Peyer's patch (tissue), 4 donors: Measurements from ENCODE around the gene AIF1L.

Source experiments
- POLR2A ChIP-seq, 2 donors: fragments of 450-650 bp; IDR thresholded peaks; one replicate each; pipeline ENCODE4 v1.5.1; 2017; ENCODE audit warnings: antibody characterized with exemption in 2 of 2, mild to moderate bottlenecking in 2 of 2, moderate library complexity in 2 of 2
- TF ChIP-seq, protein P1 (sequence below), 6 experiments: fragments of 450-650 bp in 4 of 6; fragments of 200-600 bp in 2 of 6; sonication (generic) in 1 of 6; IDR thresholded peaks; one replicate each; pipeline ENCODE4 v1.5.1; 2017 to 2019; ENCODE audit warnings: antibody characterized with exemption in 6 of 6, mild to moderate bottlenecking in 3 of 6, moderate library complexity in 1 of 6

DNA sequence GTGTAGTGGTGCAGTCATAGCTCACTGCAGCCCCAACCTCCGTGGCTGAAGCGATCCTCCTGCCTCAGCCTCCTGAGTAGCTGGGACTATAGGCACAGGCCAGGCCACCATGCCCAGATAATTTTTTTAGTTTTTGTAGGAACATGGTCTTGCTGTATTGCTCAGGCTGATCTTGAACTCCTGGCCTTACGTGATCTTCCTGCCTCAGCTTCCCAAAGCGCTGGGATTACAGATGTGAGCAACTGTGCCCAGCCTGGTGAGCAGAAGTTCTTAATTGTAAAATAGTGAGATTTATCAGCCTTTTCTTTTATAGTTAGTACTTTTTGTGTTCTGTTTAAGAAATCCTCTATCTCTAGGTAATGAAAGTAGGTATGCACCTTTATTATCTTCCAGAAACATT is 71.6 kb downstream of the AIF1L start:
- TF ChIP-seq, protein P1, sequence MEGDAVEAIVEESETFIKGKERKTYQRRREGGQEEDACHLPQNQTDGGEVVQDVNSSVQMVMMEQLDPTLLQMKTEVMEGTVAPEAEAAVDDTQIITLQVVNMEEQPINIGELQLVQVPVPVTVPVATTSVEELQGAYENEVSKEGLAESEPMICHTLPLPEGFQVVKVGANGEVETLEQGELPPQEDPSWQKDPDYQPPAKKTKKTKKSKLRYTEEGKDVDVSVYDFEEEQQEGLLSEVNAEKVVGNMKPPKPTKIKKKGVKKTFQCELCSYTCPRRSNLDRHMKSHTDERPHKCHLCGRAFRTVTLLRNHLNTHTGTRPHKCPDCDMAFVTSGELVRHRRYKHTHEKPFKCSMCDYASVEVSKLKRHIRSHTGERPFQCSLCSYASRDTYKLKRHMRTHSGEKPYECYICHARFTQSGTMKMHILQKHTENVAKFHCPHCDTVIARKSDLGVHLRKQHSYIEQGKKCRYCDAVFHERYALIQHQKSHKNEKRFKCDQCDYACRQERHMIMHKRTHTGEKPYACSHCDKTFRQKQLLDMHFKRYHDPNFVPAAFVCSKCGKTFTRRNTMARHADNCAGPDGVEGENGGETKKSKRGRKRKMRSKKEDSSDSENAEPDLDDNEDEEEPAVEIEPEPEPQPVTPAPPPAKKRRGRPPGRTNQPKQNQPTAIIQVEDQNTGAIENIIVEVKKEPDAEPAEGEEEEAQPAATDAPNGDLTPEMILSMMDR (IDR thresholded peaks at IDR 0.05) = no peak
- TF ChIP-seq POLR2A (IDR thresholded peaks at IDR 0.05) = no peak
